ENCODE results near the gene ATXN2.

The ATXN2 gene

DNA sequence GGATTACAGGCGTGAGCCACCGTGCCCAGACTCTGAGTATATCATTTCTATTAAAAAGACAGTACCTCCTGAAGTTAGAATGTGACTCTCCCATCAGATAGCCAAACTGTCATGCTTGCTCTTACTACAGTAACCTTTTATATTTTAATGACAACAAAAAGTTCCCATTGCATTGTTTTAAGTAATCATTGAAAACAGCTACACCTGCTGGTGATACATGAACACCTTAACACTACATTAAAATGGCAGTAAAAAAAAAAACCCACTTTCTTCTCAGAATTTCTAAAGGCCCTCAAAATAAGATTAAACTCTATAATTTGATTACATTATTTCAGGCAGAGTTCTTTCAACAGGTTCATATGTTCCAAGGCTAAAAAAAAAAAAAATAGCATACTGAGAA, 116.7 kb downstream of the ATXN2 start:
- TF ChIP-seq ZNF70 (CRISPR knock-in tag; IDR thresholded peaks at IDR 0.05) (no peak), ZNF565 (CRISPR knock-in tag; conservative IDR thresholded peaks at IDR 0.05; ENCODE audit: low read depth) (no peak), ZNF8 (CRISPR knock-in tag; IDR thresholded peaks at IDR 0.05) (no peak), OSR1 (CRISPR knock-in tag; IDR thresholded peaks at IDR 0.05) (no peak), POU6F1 (CRISPR knock-in tag; IDR thresholded peaks at IDR 0.05; ENCODE audit: borderline replicate concordance, low read depth) (no peak), ESRRG (CRISPR knock-in tag; IDR thresholded peaks at IDR 0.05) (no peak), CSRNP3 (CRISPR knock-in tag; IDR thresholded peaks at IDR 0.05) (no peak), PATZ1 (CRISPR knock-in tag; IDR thresholded peaks at IDR 0.05; ENCODE audit: borderline replicate concordance) (no peak), ZFP30 (CRISPR knock-in tag; IDR thresholded peaks at IDR 0.05) (no peak), BACH2 (CRISPR knock-in tag; IDR thresholded peaks at IDR 0.05; ENCODE audit: borderline replicate concordance) (no peak), PPARA (CRISPR knock-in tag; IDR thresholded peaks at IDR 0.05; ENCODE audit: borderline replicate concordance) (no peak), ISL1 (CRISPR knock-in tag; IDR thresholded peaks at IDR 0.05) (no peak), ZC3H10 (CRISPR knock-in tag; IDR thresholded peaks at IDR 0.05) (no peak), TOX (CRISPR knock-in tag; IDR thresholded peaks at IDR 0.05; ENCODE audit: borderline replicate concordance) (no peak)
- ATAC-seq: peak; percentile 26; the same call in 1 of the 3 replicates

GRCh38 chr12:111471236-111471635, 127.9 kb downstream of the ATXN2 start:
- ATAC-seq: no peak
- TF ChIP-seq RARB (CRISPR knock-in tag; IDR thresholded peaks at IDR 0.05): no peak
- TF ChIP-seq OSR1 (CRISPR knock-in tag; IDR thresholded peaks at IDR 0.05): no peak
- TF ChIP-seq ZNF565 (CRISPR knock-in tag; conservative IDR thresholded peaks at IDR 0.05; ENCODE audit: low read depth): no peak

DNA sequence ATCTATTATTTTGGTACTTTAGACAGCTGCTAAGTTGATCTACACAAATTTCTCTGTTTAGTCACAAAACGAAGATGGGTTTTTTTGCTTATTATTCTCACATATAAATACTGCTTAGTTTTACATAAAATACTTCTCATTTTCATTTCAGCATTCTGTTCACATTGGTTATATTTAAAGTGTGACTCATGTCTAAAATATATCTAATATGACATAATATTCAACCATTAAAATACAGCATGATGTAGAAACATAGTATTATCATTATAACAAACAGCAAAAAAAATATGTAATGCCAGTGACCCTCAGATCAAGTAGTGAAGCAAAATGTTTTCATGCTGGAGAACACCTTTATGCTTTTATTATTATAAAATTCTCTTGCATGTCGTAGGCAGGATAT, 129.7 kb downstream of the ATXN2 start:
- TF ChIP-seq ISL1 (CRISPR knock-in tag; IDR thresholded peaks at IDR 0.05) (no peak), TCF4 (CRISPR knock-in tag; IDR thresholded peaks at IDR 0.05; ENCODE audit: borderline replicate concordance) (no peak), ZFP3 (CRISPR knock-in tag; IDR thresholded peaks at IDR 0.05) (no peak), PPARA (CRISPR knock-in tag; IDR thresholded peaks at IDR 0.05; ENCODE audit: borderline replicate concordance) (no peak), CSRNP3 (CRISPR knock-in tag; IDR thresholded peaks at IDR 0.05) (no peak), SNAI2 (CRISPR knock-in tag; IDR thresholded peaks at IDR 0.05) (no peak), ZNF8 (CRISPR knock-in tag; IDR thresholded peaks at IDR 0.05) (no peak)
- ATAC-seq: peak; percentile 69

DNA sequence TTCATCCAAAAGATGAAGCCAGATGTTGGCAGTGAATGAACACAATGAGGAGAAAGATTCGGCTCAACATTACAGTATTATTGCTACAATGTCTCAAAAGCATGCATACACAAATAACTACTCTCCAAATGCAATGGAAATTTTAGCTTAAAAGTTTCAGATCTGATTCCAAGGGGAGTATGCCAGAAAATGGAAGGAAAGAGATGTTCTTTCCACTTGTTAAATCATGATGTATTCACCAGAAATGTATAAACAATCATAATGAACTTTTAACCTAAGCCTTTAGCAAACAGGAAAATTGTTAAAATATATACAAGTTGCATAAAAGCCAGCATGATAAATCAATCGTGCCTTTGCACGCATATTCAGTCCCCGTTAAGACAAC, 131.3 kb downstream of the ATXN2 start:
- ATAC-seq: no peak
- no peak for TF ChIP-seq CSRNP3 (CRISPR knock-in tag; IDR thresholded peaks at IDR 0.05)
- TF ChIP-seq, protein P1, sequence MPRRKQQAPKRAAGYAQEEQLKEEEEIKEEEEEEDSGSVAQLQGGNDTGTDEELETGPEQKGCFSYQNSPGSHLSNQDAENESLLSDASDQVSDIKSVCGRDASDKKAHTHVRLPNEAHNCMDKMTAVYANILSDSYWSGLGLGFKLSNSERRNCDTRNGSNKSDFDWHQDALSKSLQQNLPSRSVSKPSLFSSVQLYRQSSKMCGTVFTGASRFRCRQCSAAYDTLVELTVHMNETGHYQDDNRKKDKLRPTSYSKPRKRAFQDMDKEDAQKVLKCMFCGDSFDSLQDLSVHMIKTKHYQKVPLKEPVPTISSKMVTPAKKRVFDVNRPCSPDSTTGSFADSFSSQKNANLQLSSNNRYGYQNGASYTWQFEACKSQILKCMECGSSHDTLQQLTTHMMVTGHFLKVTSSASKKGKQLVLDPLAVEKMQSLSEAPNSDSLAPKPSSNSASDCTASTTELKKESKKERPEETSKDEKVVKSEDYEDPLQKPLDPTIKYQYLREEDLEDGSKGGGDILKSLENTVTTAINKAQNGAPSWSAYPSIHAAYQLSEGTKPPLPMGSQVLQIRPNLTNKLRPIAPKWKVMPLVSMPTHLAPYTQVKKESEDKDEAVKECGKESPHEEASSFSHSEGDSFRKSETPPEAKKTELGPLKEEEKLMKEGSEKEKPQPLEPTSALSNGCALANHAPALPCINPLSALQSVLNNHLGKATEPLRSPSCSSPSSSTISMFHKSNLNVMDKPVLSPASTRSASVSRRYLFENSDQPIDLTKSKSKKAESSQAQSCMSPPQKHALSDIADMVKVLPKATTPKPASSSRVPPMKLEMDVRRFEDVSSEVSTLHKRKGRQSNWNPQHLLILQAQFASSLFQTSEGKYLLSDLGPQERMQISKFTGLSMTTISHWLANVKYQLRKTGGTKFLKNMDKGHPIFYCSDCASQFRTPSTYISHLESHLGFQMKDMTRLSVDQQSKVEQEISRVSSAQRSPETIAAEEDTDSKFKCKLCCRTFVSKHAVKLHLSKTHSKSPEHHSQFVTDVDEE (CRISPR knock-in tag; IDR thresholded peaks at IDR 0.05): no peak
- no peak for TF ChIP-seq ZNF565 (CRISPR knock-in tag; conservative IDR thresholded peaks at IDR 0.05; ENCODE audit: low read depth)
- TF ChIP-seq ZNF70 (CRISPR knock-in tag; IDR thresholded peaks at IDR 0.05): no peak
- TF ChIP-seq ARNTL (CRISPR knock-in tag; IDR thresholded peaks at IDR 0.05; ENCODE audit: borderline replicate concordance, low read depth): no peak
- no peak for TF ChIP-seq OSR1 (CRISPR knock-in tag; IDR thresholded peaks at IDR 0.05)
- TF ChIP-seq ZNF8 (CRISPR knock-in tag; IDR thresholded peaks at IDR 0.05): no peak
- TF ChIP-seq TOX (CRISPR knock-in tag; IDR thresholded peaks at IDR 0.05; ENCODE audit: borderline replicate concordance): no peak
- no peak for TF ChIP-seq ESRRG (CRISPR knock-in tag; IDR thresholded peaks at IDR 0.05)
- no peak for TF ChIP-seq RARB (CRISPR knock-in tag; IDR thresholded peaks at IDR 0.05)
- TF ChIP-seq ZFP3 (CRISPR knock-in tag; IDR thresholded peaks at IDR 0.05): no peak
- no peak for TF ChIP-seq ISL1 (CRISPR knock-in tag; IDR thresholded peaks at IDR 0.05)
- no peak for TF ChIP-seq CSDC2 (CRISPR knock-in tag; IDR thresholded peaks at IDR 0.05)
